PC-9 (cell line): ENCODE measurements around the gene MMP17. TPM values are rescaled to one million over a fixed set of nuclear protein-coding genes. Genes with fewer than 3 reads are reported as not detected.

Experiments
- BruUV-seq: library from RNA; stranded (reverse); fragments of 400-500 nt; replicated peaks from 2 replicates; lab custom pipeline; 2021; lab: Mats Ljungman, UMichigan
- CTCF ChIA-PET: fragments of 300-600 bp; sonication (Branson Sonifier 250); formaldehyde crosslinking; loops from one replicate; lab custom pipeline; 2022; ENCODE audit warnings: antibody characterized with exemption; lab: Charles Lee
- POLR2A ChIA-PET: fragments of 300-600 bp; sonication (Branson Sonifier 250); formaldehyde crosslinking; loops from one replicate; lab custom pipeline; 2022; ENCODE audit warnings: antibody characterized with exemption; ENCODE audit not compliant: unreplicated experiment; lab: Charles Lee
- DNase-seq, 2 experiments: peaks; one replicate each; pipeline versions ENCODE4 v3.0.0 to v3.0.0-alpha.2; 2015 to 2022; ENCODE audit warnings: mixed read lengths in 1 of 2
- H2AFZ ChIP-seq: fragments of 200-600 bp; sonication (generic); 2 replicates; pipeline ENCODE4 v1.8.1; 2017; ENCODE audit warnings: antibody characterized with exemption
- H3F3A ChIP-seq: fragments of 200-600 bp; sonication (generic); 2 replicates; pipeline ENCODE4 v1.8.1; 2017; ENCODE audit warnings: antibody characterized with exemption, mild to moderate bottlenecking, low read depth; ENCODE audit not compliant: insufficient read depth
- H3K27ac ChIP-seq: fragments of 200-600 bp; sonication (generic); 2 replicates; pipeline ENCODE4 v1.6.1; 2016; ENCODE audit warnings: mixed run types
- H3K27me3 ChIP-seq: fragments of 200-600 bp; sonication (generic); 2 replicates; pipeline ENCODE4 v1.6.1; 2016; ENCODE audit warnings: low read depth, mixed run types; ENCODE audit not compliant: insufficient read depth
- H3K36me3 ChIP-seq: fragments of 200-600 bp; sonication (generic); 2 replicates; pipeline ENCODE4 v1.6.1; 2016; ENCODE audit warnings: low read depth, mixed run types
- H3K4me1 ChIP-seq: fragments of 200-600 bp; sonication (generic); replicated peaks from 2 replicates; pipeline ENCODE4 v1.6.1; 2016; ENCODE audit warnings: mixed run types; ENCODE audit not compliant: insufficient read depth
- H3K4me2 ChIP-seq: fragments of 200-600 bp; sonication (generic); 2 replicates; pipeline ENCODE4 v1.6.1; 2017; ENCODE audit warnings: mixed run types
- H3K4me3 ChIP-seq: fragments of 200-600 bp; sonication (generic); 2 replicates; pipeline ENCODE4 v1.6.1; 2016; ENCODE audit warnings: mixed run types
- H3K79me2 ChIP-seq: fragments of 200-600 bp; sonication (generic); 2 replicates; pipeline ENCODE4 v1.6.1; 2017; ENCODE audit warnings: low read depth, mixed run types
- H3K9me2 ChIP-seq: fragments of 200-600 bp; sonication (generic); 2 replicates; pipeline ENCODE4 v1.8.1; 2017; ENCODE audit warnings: mild to moderate bottlenecking; ENCODE audit not compliant: insufficient read depth
- H3K9me3 ChIP-seq: fragments of 200-600 bp; sonication (generic); 2 replicates; pipeline ENCODE4 v1.8.1; 2016; ENCODE audit warnings: low read depth; ENCODE audit not compliant: insufficient read depth
- H4K20me1 ChIP-seq: fragments of 200-600 bp; sonication (generic); 2 replicates; pipeline ENCODE4 v1.8.1; 2017; ENCODE audit not compliant: insufficient read depth
- EZH2 ChIP-seq: fragments of 200-600 bp; sonication (generic); IDR thresholded peaks from 2 replicates; pipeline ENCODE4 v1.8.0; 2017; ENCODE audit warnings: antibody characterized with exemption, low read depth
- intact Hi-C: fragments of 100-400 bp; cut with micrococcal nuclease; formaldehyde crosslinking; loops from one replicate; pipeline ENCODE4 v1.10.0; 2022; ENCODE audit not compliant: unreplicated experiment
- total RNA-seq: library from RNA; stranded (reverse); gene quantifications from 2 replicates; pipeline ENCODE4 v1.2.3, GENCODE V29; 2021
- TF ChIP-seq, protein P1 (sequence below): fragments of 200-600 bp; sonication (generic); conservative IDR thresholded peaks from 2 replicates; pipeline ENCODE4 v1.6.1; 2017; ENCODE audit warnings: mixed run types, antibody characterized with exemption, mild to moderate bottlenecking, moderate library complexity

The MMP17 gene
- total RNA-seq, 1 experiment from 2014 or later = 3.3 TPM

DNA sequence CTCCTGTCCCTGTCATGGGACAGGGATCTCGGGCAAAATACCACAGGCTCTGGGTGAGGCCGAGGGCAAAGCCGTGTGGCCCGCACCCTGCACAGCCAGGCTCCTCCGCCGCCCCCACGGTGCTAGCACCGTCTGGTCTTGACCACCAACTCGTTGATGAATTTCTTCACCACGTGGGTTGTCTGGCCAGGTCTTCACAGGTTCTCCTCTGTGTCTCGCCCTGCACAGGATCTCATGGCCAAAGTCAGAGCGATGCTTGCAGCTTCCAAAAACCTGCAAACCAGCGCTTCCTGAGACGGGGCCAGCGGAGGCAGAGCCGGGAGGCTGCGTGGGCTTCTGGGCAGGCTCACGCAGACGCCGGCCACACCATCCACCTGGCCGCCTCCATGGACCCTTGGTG is 29.0 kb upstream of the MMP17 start:
- intact Hi-C loops = no loop called here
- no peak overlapping the region for H3K4me3 ChIP-seq
- H3K36me3 ChIP-seq = no peaks in the 10 kb centered on the region; the same call in 1 of the 2 replicates
- no TSS peak for BruUV-seq
- H3F3A ChIP-seq = peaks cover 16% of the 10 kb centered on the region; the same call in 1 of the 2 replicates
- no peaks in the 10 kb centered on the region for H3K27me3 ChIP-seq
- H3K4me1 ChIP-seq = peaks cover 8% of the 10 kb centered on the region
- no peak overlapping the region for H3K4me2 ChIP-seq
- H3K9me3 ChIP-seq = no peaks in the 10 kb centered on the region
- TF ChIP-seq EZH2 = no peak
- TF ChIP-seq, protein P1, sequence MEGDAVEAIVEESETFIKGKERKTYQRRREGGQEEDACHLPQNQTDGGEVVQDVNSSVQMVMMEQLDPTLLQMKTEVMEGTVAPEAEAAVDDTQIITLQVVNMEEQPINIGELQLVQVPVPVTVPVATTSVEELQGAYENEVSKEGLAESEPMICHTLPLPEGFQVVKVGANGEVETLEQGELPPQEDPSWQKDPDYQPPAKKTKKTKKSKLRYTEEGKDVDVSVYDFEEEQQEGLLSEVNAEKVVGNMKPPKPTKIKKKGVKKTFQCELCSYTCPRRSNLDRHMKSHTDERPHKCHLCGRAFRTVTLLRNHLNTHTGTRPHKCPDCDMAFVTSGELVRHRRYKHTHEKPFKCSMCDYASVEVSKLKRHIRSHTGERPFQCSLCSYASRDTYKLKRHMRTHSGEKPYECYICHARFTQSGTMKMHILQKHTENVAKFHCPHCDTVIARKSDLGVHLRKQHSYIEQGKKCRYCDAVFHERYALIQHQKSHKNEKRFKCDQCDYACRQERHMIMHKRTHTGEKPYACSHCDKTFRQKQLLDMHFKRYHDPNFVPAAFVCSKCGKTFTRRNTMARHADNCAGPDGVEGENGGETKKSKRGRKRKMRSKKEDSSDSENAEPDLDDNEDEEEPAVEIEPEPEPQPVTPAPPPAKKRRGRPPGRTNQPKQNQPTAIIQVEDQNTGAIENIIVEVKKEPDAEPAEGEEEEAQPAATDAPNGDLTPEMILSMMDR = no peak
- H3K79me2 ChIP-seq = no peaks in the 10 kb centered on the region
- no peak overlapping the region for H3K27ac ChIP-seq
- no peaks in the 10 kb centered on the region for H4K20me1 ChIP-seq
- no peak for DNase-seq
- H2AFZ ChIP-seq = no peak overlapping the region
- no peaks in the 10 kb centered on the region for H3K9me2 ChIP-seq
- ChIA-PET POLR2A (interaction anchor here (0.7 kb wide), 1 partner anchor 350 kb away, joined by 4 read pairs; no protein-coding TSS in a partner anchor), CTCF (no interaction called here)

DNA sequence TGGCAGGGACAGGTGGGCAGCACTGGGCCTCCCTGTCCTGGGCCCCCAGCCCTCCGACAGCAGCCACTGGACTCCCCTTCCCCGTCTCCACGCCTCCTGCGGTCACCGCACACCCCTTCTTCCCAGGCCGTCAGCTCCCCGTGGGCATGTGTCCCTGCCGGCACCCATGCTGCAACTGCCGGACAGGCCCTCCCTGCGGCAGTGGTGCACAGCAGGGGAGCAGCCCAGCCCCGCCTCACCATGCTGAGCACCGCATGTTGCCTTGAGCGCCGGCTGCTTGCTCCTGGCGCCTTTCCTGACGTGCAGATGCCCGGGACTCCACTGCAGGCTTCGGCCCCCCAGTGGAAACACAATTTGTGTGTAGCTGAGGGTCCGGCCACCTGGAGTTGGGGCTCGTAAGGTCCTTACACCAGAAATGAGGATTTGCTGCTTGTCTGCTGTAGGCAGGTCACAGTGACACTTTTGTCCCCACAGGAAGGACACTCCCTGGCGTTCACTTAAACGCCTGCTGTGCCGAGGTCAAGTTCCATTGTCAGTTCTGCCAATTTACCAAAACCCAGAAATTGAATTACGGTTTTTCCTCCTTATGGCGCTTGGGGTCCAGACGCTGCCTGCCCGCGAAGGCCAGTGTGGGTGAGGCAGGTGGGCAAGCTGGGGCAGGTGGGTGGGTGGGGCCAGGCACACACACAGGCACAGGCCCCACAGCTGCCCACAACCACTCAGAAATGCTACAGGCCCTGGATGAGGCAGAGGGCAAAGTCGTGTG is 28.2 kb upstream of the MMP17 start:
- intact Hi-C loops = no loop called here
- no peaks in the 10 kb centered on the region for H3K9me2 ChIP-seq
- H3K27me3 ChIP-seq = no peaks in the 10 kb centered on the region
- H3K36me3 ChIP-seq = no peaks in the 10 kb centered on the region; the same call in 1 of the 2 replicates
- no peak for DNase-seq
- H2AFZ ChIP-seq = no peak overlapping the region
- POLR2A ChIA-PET = interaction anchor here (0.7 kb wide), 1 partner anchor 351 kb away, joined by 4 read pairs; no protein-coding TSS in a partner anchor
- H3K27ac ChIP-seq = no peak overlapping the region
- CTCF ChIA-PET = no interaction called here
- H3K4me1 ChIP-seq = peaks cover 9% of the 10 kb centered on the region
- H4K20me1 ChIP-seq = no peaks in the 10 kb centered on the region
- TF ChIP-seq, protein P1 = no peak
- TF ChIP-seq EZH2 = no peak
- no peak overlapping the region for H3K4me2 ChIP-seq
- no peaks in the 10 kb centered on the region for H3K79me2 ChIP-seq
- no TSS peak for BruUV-seq
- no peaks in the 10 kb centered on the region for H3K9me3 ChIP-seq
- no peak overlapping the region for H3K4me3 ChIP-seq
- peaks cover 18% of the 10 kb centered on the region; the same call in 1 of the 2 replicates for H3F3A ChIP-seq

DNA sequence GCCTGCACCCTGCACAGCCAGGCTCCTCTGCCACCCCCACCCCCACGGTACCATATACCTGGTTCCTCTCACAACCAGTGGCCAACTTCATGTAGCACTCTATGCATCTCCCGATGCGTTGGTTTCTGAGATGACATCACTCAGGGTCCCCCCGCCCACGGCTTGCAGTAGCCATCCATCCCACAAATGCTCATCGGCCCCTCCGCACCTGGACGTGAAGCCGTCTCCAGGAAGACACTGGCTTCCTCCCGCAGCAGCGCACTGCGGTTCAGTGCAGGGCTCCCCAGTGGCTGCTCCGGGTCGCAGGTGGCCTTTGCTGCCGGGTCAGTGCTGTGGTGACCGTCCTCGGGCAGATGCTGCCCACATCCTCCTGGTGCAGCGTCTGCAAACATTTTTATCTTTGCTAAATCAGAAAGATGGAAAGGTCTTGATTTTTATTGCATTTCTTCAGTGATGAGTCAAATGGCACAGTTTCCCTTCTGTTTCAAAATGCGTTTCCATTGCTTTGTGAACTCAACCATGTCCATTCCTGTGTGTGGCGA is 27.5 kb upstream of the MMP17 start:
- no peak overlapping the region for H3K27ac ChIP-seq
- no peaks in the 10 kb centered on the region for H3K9me3 ChIP-seq
- BruUV-seq = no TSS peak
- no peaks in the 10 kb centered on the region for H3K27me3 ChIP-seq
- POLR2A ChIA-PET = no interaction called here
- H3K36me3 ChIP-seq = no peaks in the 10 kb centered on the region
- peak in 1 of 2 experiments; percentile 55 for DNase-seq
- no peaks in the 10 kb centered on the region for H3K9me2 ChIP-seq
- CTCF ChIA-PET = no interaction called here
- H3K79me2 ChIP-seq = no peaks in the 10 kb centered on the region
- H4K20me1 ChIP-seq = no peaks in the 10 kb centered on the region
- no peak overlapping the region for H3K4me3 ChIP-seq
- H3K4me1 ChIP-seq = peaks cover 9% of the 10 kb centered on the region
- H2AFZ ChIP-seq = no peak overlapping the region
- intact Hi-C loops = no loop called here
- no peak overlapping the region for H3K4me2 ChIP-seq
- no peak for TF ChIP-seq EZH2
- peaks cover 18% of the 10 kb centered on the region; the same call in 1 of the 2 replicates for H3F3A ChIP-seq
